Naive thymus-derived CD4-positive, alpha-beta T cell (primary cell): ENCODE data around the gene UGT2A3. TPM values are rescaled to one million over a fixed set of nuclear protein-coding genes. Genes with fewer than 3 reads are reported as not detected.
"Not testable (repeated sequence)": the region's sequence is repeated elsewhere in the genome, so short reads cannot be mapped to it uniquely, and the experiment has no call there.

Experiments used
- ATAC-seq: fragments of 150-1000 bp; cut with Tn5 transposase; 2 replicates; pipeline ENCODE4 v1.10.0; 2021; ENCODE audit warnings: mild to moderate bottlenecking, moderate library complexity
- CTCF ChIA-PET: fragments of 350-600 bp; sonication (Branson Sonifier 250); formaldehyde crosslinking; loops from one replicate; lab custom pipeline; 2021; ENCODE audit warnings: antibody characterized with exemption; lab: Charles Lee
- POLR2A ChIA-PET: fragments of 350-600 bp; sonication (Branson Sonifier 250); formaldehyde crosslinking; loops from one replicate; lab custom pipeline; 2021; ENCODE audit warnings: antibody characterized with exemption, inconsistent platforms; lab: Charles Lee
- DNase-seq, 9 donors: peaks; one replicate each; pipeline versions ENCODE4 v3.0.0 to v3.0.0-alpha.2; 2020 to 2022; ENCODE audit warnings: mixed read lengths in 1 of 9
- H3K27ac ChIP-seq: one replicate; pipeline ENCODE4 v1.7.0; 2013; ENCODE audit warnings: mild to moderate bottlenecking, low read depth, low read length, moderate library complexity
- H3K27me3 ChIP-seq, 2 donors: one replicate each; pipeline ENCODE4 v1.7.0; 2013; ENCODE audit warnings: low read length in 2 of 2, mild to moderate bottlenecking in 2 of 2, moderate library complexity in 2 of 2; ENCODE audit not compliant: control insufficient read depth in 2 of 2, insufficient read depth in 2 of 2
- H3K36me3 ChIP-seq, 3 experiments: 1 replicate in 2 of 3; 2 replicates in 1 of 3; pipeline ENCODE4 v1.7.0; 2013; ENCODE audit warnings: low read length in 3 of 3, mild to moderate bottlenecking in 3 of 3, moderate library complexity in 1 of 3; ENCODE audit not compliant: insufficient read depth in 3 of 3, control insufficient read depth in 2 of 3
- H3K4me1 ChIP-seq, 2 donors: one replicate each; pipeline ENCODE4 v1.7.0; 2013; ENCODE audit warnings: low read length in 2 of 2, mild to moderate bottlenecking in 2 of 2, moderate library complexity in 1 of 2; ENCODE audit not compliant: control insufficient read depth in 2 of 2, insufficient read depth in 2 of 2
- H3K4me3 ChIP-seq: 2 replicates; pipeline ENCODE4 v1.7.0; 2013; ENCODE audit warnings: mild to moderate bottlenecking, low read length
- H3K9me3 ChIP-seq, 3 experiments: 1 replicate in 2 of 3; 2 replicates in 1 of 3; pipeline ENCODE4 v1.7.0; 2013; ENCODE audit warnings: low read length in 3 of 3; ENCODE audit not compliant: control insufficient read depth in 2 of 3
- H3K27ac Mint-ChIP-seq, 9 donors: one replicate each; pipeline ENCODE4 v1.8.0; 2020 to 2022; ENCODE audit warnings: mixed read lengths in 9 of 9, mild to moderate bottlenecking in 8 of 9, moderate library complexity in 5 of 9, inconsistent platforms in 2 of 9
- H3K27me3 Mint-ChIP-seq, 5 donors: one replicate each; pipeline ENCODE4 v1.8.0; 2021 to 2022; ENCODE audit warnings: mixed read lengths in 5 of 5, mild to moderate bottlenecking in 1 of 5
- H3K36me3 Mint-ChIP-seq, 5 donors: one replicate each; pipeline ENCODE4 v1.8.0; 2020 to 2022; ENCODE audit warnings: mixed read lengths in 5 of 5, mild to moderate bottlenecking in 3 of 5, inconsistent platforms in 1 of 5
- H3K4me1 Mint-ChIP-seq, 7 donors: one replicate each; pipeline ENCODE4 v1.8.0; 2020 to 2022; ENCODE audit warnings: mixed read lengths in 7 of 7, mild to moderate bottlenecking in 3 of 7, inconsistent platforms in 1 of 7
- H3K4me3 Mint-ChIP-seq, 10 donors: one replicate each; pipeline ENCODE4 v1.8.0; 2020 to 2022; ENCODE audit warnings: mild to moderate bottlenecking in 10 of 10, mixed read lengths in 10 of 10, moderate library complexity in 6 of 10, inconsistent platforms in 2 of 10
- H3K9me3 Mint-ChIP-seq, 11 donors: one replicate each; pipeline ENCODE4 v1.8.0; 2020 to 2022; ENCODE audit warnings: mixed read lengths in 11 of 11, mild to moderate bottlenecking in 4 of 11, inconsistent platforms in 1 of 11, moderate library complexity in 1 of 11
- intact Hi-C, 2 donors: fragments of 100-400 bp; cut with micrococcal nuclease; formaldehyde crosslinking; loops; one replicate each; pipeline ENCODE4 v1.15.1; 2023
- polyA plus RNA-seq, 2 donors: library from polyadenylated mRNA; unstranded; fragments of 300-500 nt; fragmentation: Illumina TruSeq; gene quantifications; one replicate each; pipeline ENCODE4 v1.2.3, GENCODE V29; 2021
- total RNA-seq, 6 experiments: library from RNA in 5 of 6; stranded (reverse) in 5 of 6; gene quantifications; 1 replicate in 5 of 6; 2 replicates in 1 of 6; pipeline ENCODE4 v1.2.3 and lab custom pipeline; 2021 to 2026

The UGT2A3 gene
- total and polyA plus RNA-seq, 7 experiments from 2014 or later: not detected

DNA sequence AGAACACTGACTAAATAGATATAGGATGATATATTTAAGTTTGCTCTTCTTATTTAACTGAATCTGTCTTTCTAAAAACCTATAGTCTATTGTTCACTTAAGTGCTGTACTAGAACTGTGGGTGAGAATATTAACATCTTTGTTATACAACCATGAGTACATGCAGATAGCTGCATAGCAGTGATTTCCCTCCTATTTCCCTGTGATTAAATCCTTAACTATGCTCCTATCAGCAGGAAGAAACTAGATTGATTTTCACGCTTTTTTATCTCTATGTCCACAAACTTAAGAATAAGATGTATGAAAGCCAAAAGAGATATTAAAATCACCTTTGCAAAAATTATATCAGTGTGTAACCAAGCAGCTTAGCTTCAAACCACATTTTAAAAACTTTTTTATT is 11.3 kb upstream of the UGT2A3 start:
- no peaks in the 10 kb centered on the region for H3K4me1 ChIP-seq
- no peak overlapping the region for H3K27ac ChIP-seq
- H3K9me3 Mint-ChIP-seq: peaks cover 0 to 7% (median 1%) of the 10 kb centered on the region in 11 donors
- CTCF ChIA-PET: no interaction called here
- no peaks in the 10 kb centered on the region for H3K27me3 ChIP-seq
- no peaks in the 10 kb centered on the region for H3K36me3 ChIP-seq
- H3K4me3 ChIP-seq: no peak overlapping the region
- H3K4me1 Mint-ChIP-seq: no peaks in the 10 kb centered on the region
- no peak for DNase-seq
- no peak for ATAC-seq
- POLR2A ChIA-PET: no interaction called here
- no peaks in the 10 kb centered on the region for H3K9me3 ChIP-seq
- no peak overlapping the region for H3K27ac Mint-ChIP-seq
- no peaks in the 10 kb centered on the region for H3K36me3 Mint-ChIP-seq
- peaks cover 0 to 4% (median 0%) of the 10 kb centered on the region in 5 donors for H3K27me3 Mint-ChIP-seq
- H3K4me3 Mint-ChIP-seq: no peak overlapping the region
- intact Hi-C loops: no loop called here

DNA sequence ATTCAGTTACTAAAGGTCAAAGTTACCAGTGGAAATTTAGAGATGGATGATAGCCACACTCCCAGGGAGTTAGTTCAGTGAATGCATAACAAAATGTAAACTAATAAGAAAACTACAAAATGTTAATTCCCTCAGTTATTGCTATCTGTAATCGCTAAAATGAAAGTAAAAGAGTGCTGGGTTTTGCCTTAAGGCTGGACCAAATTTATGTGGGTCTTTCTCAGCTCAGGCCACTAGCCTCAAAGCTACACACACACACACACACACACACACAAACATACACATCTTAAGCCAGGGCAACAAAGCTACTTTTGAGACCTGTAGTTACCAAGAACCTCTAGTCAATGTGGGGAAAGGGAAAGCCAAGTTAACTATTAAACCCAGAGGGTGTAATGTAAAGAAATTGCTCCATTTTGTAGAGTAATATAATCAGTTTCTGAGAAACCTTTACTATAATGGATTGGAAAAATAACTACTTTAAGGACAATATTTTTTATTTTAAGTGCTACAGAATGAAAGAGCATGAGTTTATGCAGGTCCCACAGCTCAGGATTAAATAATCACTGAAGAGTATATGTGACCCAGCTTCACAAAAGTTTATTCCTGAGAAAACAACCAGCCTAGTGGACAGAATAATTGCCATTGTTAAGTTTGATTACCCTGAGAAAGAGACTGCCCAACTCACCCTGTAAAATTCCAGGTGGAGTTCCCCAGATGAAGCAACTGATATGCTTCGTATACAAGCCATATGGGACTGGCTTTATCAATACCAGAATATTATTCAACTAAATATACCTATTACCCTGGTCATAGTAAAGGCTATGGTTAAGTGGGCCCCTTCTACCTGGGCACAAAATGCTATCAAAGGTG is 8.9 kb upstream of the UGT2A3 start:
- Histone ChIP-seq H3K27me3 (no peaks in the 10 kb centered on the region), H3K27ac (no peak overlapping the region), H3K36me3 (no peaks in the 10 kb centered on the region), H3K4me3 (no peak overlapping the region), H3K9me3 (no peaks in the 10 kb centered on the region), H3K4me1 (no peaks in the 10 kb centered on the region)
- intact Hi-C loops: no loop called here
- peaks cover 0 to 4% (median 0%) of the 10 kb centered on the region in 5 donors for H3K27me3 Mint-ChIP-seq
- H3K27ac Mint-ChIP-seq: no peak overlapping the region
- no peaks in the 10 kb centered on the region for H3K36me3 Mint-ChIP-seq
- ChIA-PET POLR2A (no interaction called here), CTCF (no interaction called here)
- no peaks in the 10 kb centered on the region for H3K4me1 Mint-ChIP-seq
- DNase-seq (no peak), ATAC-seq (no peak)
- H3K4me3 Mint-ChIP-seq: peak overlapping the region in 1 of 10 donors; percentile 2
- H3K9me3 Mint-ChIP-seq: peaks cover 0 to 7% (median 0%) of the 10 kb centered on the region in 11 donors

DNA sequence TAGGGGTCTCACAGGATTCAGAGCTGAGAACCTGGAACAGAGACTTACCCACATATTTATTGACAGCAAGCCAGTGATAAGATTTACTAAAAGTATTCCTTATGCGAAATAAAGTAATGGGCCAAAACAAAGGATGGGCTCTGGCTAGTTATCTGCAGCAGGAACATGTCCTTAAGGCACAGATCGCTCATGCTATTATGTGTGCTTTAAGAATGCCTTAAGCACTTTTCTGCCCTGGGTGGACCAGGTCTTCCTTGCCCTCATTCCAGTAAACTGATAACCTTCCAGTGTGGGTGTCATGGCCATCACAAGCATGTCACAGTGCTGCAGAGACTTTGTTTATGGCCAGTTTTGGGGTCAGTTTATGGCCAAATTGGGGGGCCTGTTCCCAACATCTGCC is 7.5 kb upstream of the UGT2A3 start:
- intact Hi-C loops, DNase-seq, H3K4me3 Mint-ChIP-seq, H3K27ac Mint-ChIP-seq, H3K36me3 ChIP-seq, H3K4me1 Mint-ChIP-seq, H3K9me3 ChIP-seq, H3K4me3 ChIP-seq, ATAC-seq, H3K4me1 ChIP-seq, POLR2A ChIA-PET, H3K36me3 Mint-ChIP-seq, H3K27me3 ChIP-seq, H3K27me3 Mint-ChIP-seq, H3K27ac ChIP-seq, H3K9me3 Mint-ChIP-seq: not testable (repeated sequence)
- CTCF ChIA-PET: interaction anchor here (0.7 kb wide), 1 partner anchor 1295 kb away, joined by 3 read pairs; no protein-coding TSS in a partner anchor

DNA sequence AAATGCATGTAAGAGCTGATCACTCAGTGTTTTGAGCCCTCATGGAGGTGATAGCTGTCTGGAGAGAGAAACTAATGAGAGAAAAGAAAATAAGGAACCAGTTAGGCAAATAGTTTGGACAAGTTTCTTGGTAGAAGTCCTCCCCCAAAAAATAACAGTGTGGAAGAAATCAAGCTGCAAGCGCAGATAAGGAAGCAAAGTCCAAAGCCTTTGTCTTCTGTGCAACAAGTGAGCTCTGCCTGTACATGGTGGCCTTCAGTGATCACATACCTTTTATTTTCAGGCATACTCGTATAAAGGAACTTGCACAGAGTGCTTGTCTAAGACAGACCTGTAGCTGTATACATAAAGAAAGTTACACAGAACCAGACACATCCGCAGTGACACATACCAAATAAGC is 2.5 kb upstream of the UGT2A3 start:
- Histone ChIP-seq H3K36me3 (no peaks in the 10 kb centered on the region), H3K27me3 (no peaks in the 10 kb centered on the region), H3K4me3 (no peak overlapping the region), H3K4me1 (no peaks in the 10 kb centered on the region), H3K9me3 (no peaks in the 10 kb centered on the region), H3K27ac (no peak overlapping the region)
- Mint-ChIP-seq H3K4me1 (no peaks in the 10 kb centered on the region), H3K27me3 (peaks cover 0 to 4% (median 0%) of the 10 kb centered on the region in 5 donors), H3K36me3 (no peaks in the 10 kb centered on the region), H3K4me3 (no peak overlapping the region), H3K9me3 (no peaks in the 10 kb centered on the region), H3K27ac (no peak overlapping the region)
- ChIA-PET CTCF (no interaction called here), POLR2A (no interaction called here)
- intact Hi-C loops: no loop called here
- ATAC-seq (no peak), DNase-seq (no peak)

DNA sequence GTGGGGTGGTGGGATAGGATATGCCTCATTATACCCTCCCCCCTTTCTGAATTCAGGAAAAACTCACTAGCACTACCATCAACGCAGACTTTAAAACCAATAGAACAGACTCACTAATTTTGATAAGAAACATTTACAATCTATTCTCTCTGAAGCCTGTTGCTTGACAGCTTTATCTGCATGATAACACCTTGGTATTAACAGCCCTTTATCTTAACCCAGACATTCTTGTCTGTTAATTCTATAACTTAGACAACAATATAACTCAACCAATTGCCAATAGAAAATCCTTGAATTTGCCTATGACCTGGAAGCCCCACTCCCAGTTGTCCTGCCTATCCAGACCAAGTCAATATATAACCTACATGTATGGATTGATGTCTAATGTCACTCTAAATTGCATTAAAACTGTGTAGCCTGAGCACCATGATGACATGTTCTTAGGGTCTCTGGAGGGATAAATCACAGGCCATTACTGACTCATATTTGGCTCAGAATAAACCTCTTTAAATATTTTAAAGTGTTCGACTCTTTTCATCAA is 1.5 kb upstream of the UGT2A3 start:
- intact Hi-C loops: no loop called here
- no peak for DNase-seq
- Mint-ChIP-seq H3K36me3 (no peaks in the 10 kb centered on the region), H3K9me3 (no peaks in the 10 kb centered on the region), H3K4me1 (no peaks in the 10 kb centered on the region), H3K27ac (no peak overlapping the region), H3K27me3 (peaks cover 0 to 4% (median 0%) of the 10 kb centered on the region in 5 donors), H3K4me3 (no peak overlapping the region)
- no peak for ATAC-seq
- CTCF ChIA-PET: no interaction called here
- H3K27me3 ChIP-seq: no peaks in the 10 kb centered on the region
- no peaks in the 10 kb centered on the region for H3K9me3 ChIP-seq
- POLR2A ChIA-PET: no interaction called here
- no peak overlapping the region for H3K27ac ChIP-seq
- no peaks in the 10 kb centered on the region for H3K4me1 ChIP-seq
- H3K4me3 ChIP-seq: no peak overlapping the region
- H3K36me3 ChIP-seq: no peaks in the 10 kb centered on the region

DNA sequence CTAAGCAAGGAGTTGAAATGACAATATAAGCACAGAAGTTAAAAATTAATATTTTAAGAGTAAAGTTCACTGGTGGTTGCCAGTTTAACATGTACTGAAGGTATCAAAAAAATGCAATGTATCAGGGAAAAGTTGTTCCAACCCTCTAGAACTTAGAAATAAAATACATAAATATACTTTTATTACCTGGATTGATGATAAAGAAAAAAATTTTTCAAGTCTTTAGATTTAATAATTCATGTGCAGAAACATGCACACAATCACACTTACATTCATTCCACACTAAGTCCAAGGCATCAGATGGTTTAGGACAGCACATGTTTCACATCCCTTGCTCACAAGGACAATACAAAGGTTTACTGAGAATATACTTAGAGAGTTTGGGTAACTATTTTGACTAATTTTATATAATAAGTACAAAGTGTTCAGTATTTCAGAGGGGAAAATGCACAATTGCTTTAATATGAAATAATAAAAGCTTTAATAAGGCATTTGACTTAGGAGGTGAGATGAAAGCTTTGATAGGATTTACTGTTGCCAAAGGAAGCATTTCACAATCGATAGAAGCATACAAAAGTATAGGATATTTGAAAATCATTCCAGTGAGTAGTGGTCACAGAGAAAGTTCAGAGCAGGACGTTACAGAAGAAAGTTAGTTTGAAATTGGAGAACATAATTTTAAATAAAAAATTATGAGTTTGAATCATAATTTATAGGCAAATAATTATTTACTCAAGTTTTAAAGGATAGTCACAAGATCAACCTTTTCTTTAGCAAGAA is 392 bp upstream of the UGT2A3 start:
- ChIA-PET POLR2A (no interaction called here), CTCF (no interaction called here)
- Histone ChIP-seq H3K27me3 (no peaks in the 10 kb centered on the region), H3K9me3 (no peaks in the 10 kb centered on the region), H3K4me1 (no peaks in the 10 kb centered on the region), H3K27ac (no peak overlapping the region), H3K36me3 (no peaks in the 10 kb centered on the region), H3K4me3 (no peak overlapping the region)
- Mint-ChIP-seq H3K4me1 (no peaks in the 10 kb centered on the region), H3K4me3 (no peak overlapping the region), H3K36me3 (no peaks in the 10 kb centered on the region), H3K9me3 (no peaks in the 10 kb centered on the region), H3K27me3 (peaks cover 0 to 4% (median 0%) of the 10 kb centered on the region in 5 donors), H3K27ac (no peak overlapping the region)
- intact Hi-C loops: no loop called here
- DNase-seq (no peak), ATAC-seq (no peak)
